Calu3 (cell line): Measurements from ENCODE around the gene MEF2A. TPM values are rescaled to one million over a fixed set of nuclear protein-coding genes. Genes with fewer than 3 reads are reported as not detected.

Experiments
- BruUV-seq: library from RNA; stranded (reverse); fragments of 400-500 nt; replicated peaks from 2 replicates; lab custom pipeline; 2021; lab: Mats Ljungman, UMichigan
- CTCF ChIA-PET: fragments of 300-600 bp; sonication (Branson Sonifier 250); formaldehyde crosslinking; loops from one replicate; lab custom pipeline; 2022; ENCODE audit warnings: antibody characterized with exemption; lab: Charles Lee
- DNase-seq: peaks from one replicate; pipeline ENCODE4 v3.0.0; 2022
- H3K27ac Mint-ChIP-seq: one replicate; pipeline ENCODE4 v1.8.0; 2022; ENCODE audit warnings: mixed read lengths; ENCODE audit not compliant: unreplicated experiment
- H3K27me3 Mint-ChIP-seq: one replicate; pipeline ENCODE4 v1.8.0; 2022; ENCODE audit warnings: mixed read lengths; ENCODE audit not compliant: unreplicated experiment
- H3K36me3 Mint-ChIP-seq: one replicate; pipeline ENCODE4 v1.8.0; 2022; ENCODE audit warnings: mild to moderate bottlenecking, moderate library complexity, mixed read lengths; ENCODE audit not compliant: insufficient read depth, unreplicated experiment
- H3K4me1 Mint-ChIP-seq: one replicate; pipeline ENCODE4 v1.8.0; 2022; ENCODE audit warnings: mild to moderate bottlenecking, low read depth, mixed read lengths; ENCODE audit not compliant: unreplicated experiment
- H3K4me3 Mint-ChIP-seq: one replicate; pipeline ENCODE4 v1.8.0; 2022; ENCODE audit warnings: mild to moderate bottlenecking, low read depth, moderate library complexity, mixed read lengths; ENCODE audit not compliant: unreplicated experiment
- H3K9me3 Mint-ChIP-seq: one replicate; pipeline ENCODE4 v1.8.0; 2022; ENCODE audit warnings: low read depth, mixed read lengths; ENCODE audit not compliant: unreplicated experiment
- CTCF ChIP-seq: fragments of 200-600 bp; IDR thresholded peaks from one replicate; pipeline ENCODE4 v1.8.0; 2022; ENCODE audit warnings: antibody characterized with exemption; ENCODE audit not compliant: unreplicated experiment
- intact Hi-C: fragments of 100-400 bp; cut with micrococcal nuclease; formaldehyde crosslinking; loops from one replicate; pipeline ENCODE4 v1.10.0; 2022; ENCODE audit not compliant: unreplicated experiment
- total RNA-seq: library from RNA; stranded (reverse); gene quantifications from 2 replicates; pipeline ENCODE4 v1.2.3, GENCODE V29; 2022

Gene MEF2A
- total RNA-seq, 1 experiment from 2014 or later: 33.6 TPM

- DNase-seq: no peak
- CTCF ChIA-PET: no interaction called here
- TF ChIP-seq CTCF: no peak
- BruUV-seq: no TSS peak
- intact Hi-C loops: no loop called here
- H3K36me3 Mint-ChIP-seq: no peaks in the 10 kb centered on the region
- no peaks in the 10 kb centered on the region for H3K27me3 Mint-ChIP-seq
- H3K4me1 Mint-ChIP-seq: no peaks in the 10 kb centered on the region
- peaks cover 5% of the 10 kb centered on the region for H3K9me3 Mint-ChIP-seq
- H3K27ac Mint-ChIP-seq: no peak overlapping the region
- no peak overlapping the region for H3K4me3 Mint-ChIP-seq
These were observed 26.5 kb downstream of the MEF2A start for GRCh38 chr15:99592145-99592791.

DNA sequence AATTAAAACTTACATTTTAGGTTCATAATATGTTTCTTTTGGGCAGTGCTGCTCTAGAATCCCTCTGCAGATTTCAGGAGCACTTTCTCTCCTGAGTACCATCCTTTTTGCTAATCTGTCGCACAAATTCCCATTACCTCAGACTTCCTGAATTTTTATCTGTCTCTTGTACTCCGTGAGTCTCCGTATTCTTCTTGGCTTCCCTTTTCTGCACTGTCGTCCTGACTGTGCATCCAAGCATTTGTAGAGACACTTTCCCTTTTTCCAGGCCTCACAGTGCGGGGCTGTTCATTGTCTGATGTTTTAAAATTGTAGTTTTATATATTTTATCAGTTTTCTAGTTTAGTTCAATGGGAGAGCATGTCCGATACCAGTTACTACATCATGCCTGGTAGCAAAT, 27.3 kb downstream of the MEF2A start:
- H3K4me1 Mint-ChIP-seq: no peaks in the 10 kb centered on the region
- intact Hi-C loops: no loop called here
- no peak overlapping the region for H3K27ac Mint-ChIP-seq
- DNase-seq: no peak
- no TSS peak for BruUV-seq
- no peaks in the 10 kb centered on the region for H3K27me3 Mint-ChIP-seq
- CTCF ChIA-PET: no interaction called here
- H3K9me3 Mint-ChIP-seq: peaks cover 6% of the 10 kb centered on the region
- H3K4me3 Mint-ChIP-seq: no peak overlapping the region
- H3K36me3 Mint-ChIP-seq: no peaks in the 10 kb centered on the region
- no peak for TF ChIP-seq CTCF

DNA sequence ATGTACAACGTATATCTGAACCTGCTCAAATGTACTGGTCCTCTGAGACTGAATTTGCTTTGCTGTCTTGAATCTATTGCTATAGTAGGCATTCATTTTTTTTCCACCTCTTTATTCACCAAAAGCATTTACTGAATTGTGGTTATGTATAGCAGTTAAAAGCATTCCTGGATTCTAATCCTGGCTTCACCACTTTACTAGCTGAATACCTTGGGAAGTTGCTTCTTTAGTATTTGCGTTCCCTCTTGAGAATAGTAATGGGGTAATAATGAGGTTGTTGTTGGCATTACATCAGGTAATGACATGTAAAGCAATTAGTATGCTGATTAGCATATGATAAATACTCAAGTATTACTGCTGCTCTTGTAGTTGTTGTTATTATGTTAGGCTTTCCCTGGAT, 29.1 kb downstream of the MEF2A start:
- H3K4me3 Mint-ChIP-seq: no peak overlapping the region
- TF ChIP-seq CTCF: no peak
- intact Hi-C loops: no loop called here
- H3K27me3 Mint-ChIP-seq: no peaks in the 10 kb centered on the region
- no peak for DNase-seq
- no peaks in the 10 kb centered on the region for H3K4me1 Mint-ChIP-seq
- no TSS peak for BruUV-seq
- H3K27ac Mint-ChIP-seq: no peak overlapping the region
- H3K9me3 Mint-ChIP-seq: peaks cover 6% of the 10 kb centered on the region
- H3K36me3 Mint-ChIP-seq: no peaks in the 10 kb centered on the region
- CTCF ChIA-PET: no interaction called here

- TF ChIP-seq CTCF: no peak
- DNase-seq: no peak
- Mint-ChIP-seq H3K27me3 (no peaks in the 10 kb centered on the region), H3K27ac (no peak overlapping the region), H3K4me3 (no peak overlapping the region), H3K9me3 (peaks cover 8% of the 10 kb centered on the region), H3K4me1 (peaks cover 11% of the 10 kb centered on the region), H3K36me3 (no peaks in the 10 kb centered on the region)
- BruUV-seq: no TSS peak
- intact Hi-C loops: no loop called here
- CTCF ChIA-PET: no interaction called here
These were observed 32.5 kb downstream of the MEF2A start for GRCh38 chr15:99598296-99598695.
